Calu3 (cell line): ENCODE data around the gene OR2A14. TPM values are rescaled to one million over a fixed set of nuclear protein-coding genes. Genes with fewer than 3 reads are reported as not detected.

ENCODE experiments used
- BruUV-seq: library from RNA; stranded (reverse); fragments of 400-500 nt; replicated peaks from 2 replicates; lab custom pipeline; 2021; lab: Mats Ljungman, UMichigan
- CTCF ChIA-PET: fragments of 300-600 bp; sonication (Branson Sonifier 250); formaldehyde crosslinking; loops from one replicate; lab custom pipeline; 2022; ENCODE audit warnings: antibody characterized with exemption; lab: Charles Lee
- DNase-seq: peaks from one replicate; pipeline ENCODE4 v3.0.0; 2022
- H3K27ac Mint-ChIP-seq: one replicate; pipeline ENCODE4 v1.8.0; 2022; ENCODE audit warnings: mixed read lengths; ENCODE audit not compliant: unreplicated experiment
- H3K27me3 Mint-ChIP-seq: one replicate; pipeline ENCODE4 v1.8.0; 2022; ENCODE audit warnings: mixed read lengths; ENCODE audit not compliant: unreplicated experiment
- H3K36me3 Mint-ChIP-seq: one replicate; pipeline ENCODE4 v1.8.0; 2022; ENCODE audit warnings: mild to moderate bottlenecking, moderate library complexity, mixed read lengths; ENCODE audit not compliant: insufficient read depth, unreplicated experiment
- H3K4me1 Mint-ChIP-seq: one replicate; pipeline ENCODE4 v1.8.0; 2022; ENCODE audit warnings: mild to moderate bottlenecking, low read depth, mixed read lengths; ENCODE audit not compliant: unreplicated experiment
- H3K4me3 Mint-ChIP-seq: one replicate; pipeline ENCODE4 v1.8.0; 2022; ENCODE audit warnings: mild to moderate bottlenecking, low read depth, moderate library complexity, mixed read lengths; ENCODE audit not compliant: unreplicated experiment
- H3K9me3 Mint-ChIP-seq: one replicate; pipeline ENCODE4 v1.8.0; 2022; ENCODE audit warnings: low read depth, mixed read lengths; ENCODE audit not compliant: unreplicated experiment
- CTCF ChIP-seq: fragments of 200-600 bp; IDR thresholded peaks from one replicate; pipeline ENCODE4 v1.8.0; 2022; ENCODE audit warnings: antibody characterized with exemption; ENCODE audit not compliant: unreplicated experiment
- intact Hi-C: fragments of 100-400 bp; cut with micrococcal nuclease; formaldehyde crosslinking; loops from one replicate; pipeline ENCODE4 v1.10.0; 2022; ENCODE audit not compliant: unreplicated experiment
- total RNA-seq: library from RNA; stranded (reverse); gene quantifications from 2 replicates; pipeline ENCODE4 v1.2.3, GENCODE V29; 2022

The OR2A14 gene
- total RNA-seq, 1 experiment from 2014 or later: not detected

- TF ChIP-seq CTCF: no peak
Measured at GRCh38 chr7:144087230-144087629, 35.7 kb upstream of the OR2A14 start.

GRCh38 chr7:144090667-144091066 is 32.3 kb upstream of the OR2A14 start:
- H3K4me3 Mint-ChIP-seq: no peak overlapping the region
- H3K36me3 Mint-ChIP-seq: no peaks in the 10 kb centered on the region
- CTCF ChIA-PET: no interaction called here
- DNase-seq: no peak
- H3K9me3 Mint-ChIP-seq: peaks cover 3% of the 10 kb centered on the region
- intact Hi-C loops: loop anchor here (5.0 kb wide), 1 partner anchor 48 kb away; no protein-coding TSS in a partner anchor
- BruUV-seq: no TSS peak
- H3K4me1 Mint-ChIP-seq: no peaks in the 10 kb centered on the region
- no peak for TF ChIP-seq CTCF
- no peaks in the 10 kb centered on the region for H3K27me3 Mint-ChIP-seq
- no peak overlapping the region for H3K27ac Mint-ChIP-seq

More at GRCh38 chr7:144087230-144087629, 35.7 kb upstream of the OR2A14 start:
- Mint-ChIP-seq H3K9me3 (peaks cover 3% of the 10 kb centered on the region), H3K4me1 (no peaks in the 10 kb centered on the region), H3K27ac (no peak overlapping the region), H3K36me3 (no peaks in the 10 kb centered on the region), H3K4me3 (no peak overlapping the region), H3K27me3 (no peaks in the 10 kb centered on the region)
- intact Hi-C loops: no loop called here
- CTCF ChIA-PET: no interaction called here
- no TSS peak for BruUV-seq
- no peak for DNase-seq

- CTCF ChIA-PET: no interaction called here
- H3K27me3 Mint-ChIP-seq: no peaks in the 10 kb centered on the region
Measured at GRCh38 chr7:144098776-144099175, 24.2 kb upstream of the OR2A14 start.

GRCh38 chr7:144100607-144101006 is 22.4 kb upstream of the OR2A14 start:
- Mint-ChIP-seq H3K36me3 (no peaks in the 10 kb centered on the region), H3K4me3 (no peak overlapping the region), H3K9me3 (no peaks in the 10 kb centered on the region), H3K4me1 (no peaks in the 10 kb centered on the region), H3K27ac (no peak overlapping the region), H3K27me3 (no peaks in the 10 kb centered on the region)
- no peak for DNase-seq
- CTCF ChIA-PET: no interaction called here
- TF ChIP-seq CTCF: no peak
- intact Hi-C loops: no loop called here
- no TSS peak for BruUV-seq

More at GRCh38 chr7:144098776-144099175, 24.2 kb upstream of the OR2A14 start:
- TF ChIP-seq CTCF: no peak
- H3K4me1 Mint-ChIP-seq: no peaks in the 10 kb centered on the region
- H3K4me3 Mint-ChIP-seq: no peak overlapping the region
- no TSS peak for BruUV-seq
- intact Hi-C loops: no loop called here
- H3K9me3 Mint-ChIP-seq: no peaks in the 10 kb centered on the region
- DNase-seq: no peak
- no peak overlapping the region for H3K27ac Mint-ChIP-seq
- H3K36me3 Mint-ChIP-seq: no peaks in the 10 kb centered on the region
